NB4 (cell line): ENCODE results near the gene FMN1.
"Not testable (repeated sequence)": the region's sequence is repeated elsewhere in the genome, so short reads cannot be mapped to it uniquely, and the experiment has no call there.

ENCODE experiments used
- DNase-seq: peaks from one replicate; pipeline ENCODE4 v3.0.0; 2010; ENCODE audit warnings: low read depth
- H3K4me3 ChIP-seq: one replicate; pipeline ENCODE4 v1.5.1; 2011; ENCODE audit warnings: mild to moderate bottlenecking, low read depth, low read length, moderate library complexity
- MYC ChIP-seq: IDR thresholded peaks from 2 replicates; pipeline ENCODE4 v1.6.1; 2011; ENCODE audit warnings: low read depth, low read length
- POLR2A ChIP-seq: IDR thresholded peaks from 2 replicates; pipeline ENCODE4 v1.6.1; 2011; ENCODE audit warnings: mild to moderate bottlenecking; ENCODE audit not compliant: insufficient read length; ENCODE audit errors: extremely low read depth
- TF ChIP-seq, protein P1 (sequence below): IDR thresholded peaks from 2 replicates; pipeline ENCODE4 v1.6.1; 2011; ENCODE audit warnings: low read depth, low read length
- TF ChIP-seq, protein P2 (sequence below): IDR thresholded peaks from one replicate; pipeline ENCODE4 v1.5.1; 2012; ENCODE audit warnings: low read depth, low read length

The FMN1 gene

DNA sequence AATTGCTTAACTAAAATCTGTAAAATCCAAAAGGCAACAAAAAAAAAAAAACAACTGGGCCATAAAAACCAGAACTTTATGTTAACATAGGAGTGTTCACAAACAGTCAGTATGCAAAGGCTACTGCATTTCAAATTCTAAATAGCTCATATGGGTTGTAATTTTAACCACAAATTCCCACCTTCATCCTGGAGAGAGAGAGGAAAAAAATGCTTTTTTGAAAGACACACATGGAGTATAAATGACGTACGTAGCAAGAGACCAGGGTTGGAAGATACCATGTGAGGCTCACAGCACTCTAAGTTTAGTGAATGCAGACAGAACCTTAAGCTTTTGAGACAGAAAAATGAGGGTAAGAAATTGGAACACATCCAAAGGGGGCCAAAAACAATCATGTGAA, 115.9 kb downstream of the FMN1 start:
- no peak for TF ChIP-seq POLR2A
- TF ChIP-seq, protein P1, sequence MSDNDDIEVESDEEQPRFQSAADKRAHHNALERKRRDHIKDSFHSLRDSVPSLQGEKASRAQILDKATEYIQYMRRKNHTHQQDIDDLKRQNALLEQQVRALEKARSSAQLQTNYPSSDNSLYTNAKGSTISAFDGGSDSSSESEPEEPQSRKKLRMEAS: no peak
- TF ChIP-seq, protein P2, sequence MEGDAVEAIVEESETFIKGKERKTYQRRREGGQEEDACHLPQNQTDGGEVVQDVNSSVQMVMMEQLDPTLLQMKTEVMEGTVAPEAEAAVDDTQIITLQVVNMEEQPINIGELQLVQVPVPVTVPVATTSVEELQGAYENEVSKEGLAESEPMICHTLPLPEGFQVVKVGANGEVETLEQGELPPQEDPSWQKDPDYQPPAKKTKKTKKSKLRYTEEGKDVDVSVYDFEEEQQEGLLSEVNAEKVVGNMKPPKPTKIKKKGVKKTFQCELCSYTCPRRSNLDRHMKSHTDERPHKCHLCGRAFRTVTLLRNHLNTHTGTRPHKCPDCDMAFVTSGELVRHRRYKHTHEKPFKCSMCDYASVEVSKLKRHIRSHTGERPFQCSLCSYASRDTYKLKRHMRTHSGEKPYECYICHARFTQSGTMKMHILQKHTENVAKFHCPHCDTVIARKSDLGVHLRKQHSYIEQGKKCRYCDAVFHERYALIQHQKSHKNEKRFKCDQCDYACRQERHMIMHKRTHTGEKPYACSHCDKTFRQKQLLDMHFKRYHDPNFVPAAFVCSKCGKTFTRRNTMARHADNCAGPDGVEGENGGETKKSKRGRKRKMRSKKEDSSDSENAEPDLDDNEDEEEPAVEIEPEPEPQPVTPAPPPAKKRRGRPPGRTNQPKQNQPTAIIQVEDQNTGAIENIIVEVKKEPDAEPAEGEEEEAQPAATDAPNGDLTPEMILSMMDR: no peak
- TF ChIP-seq MYC: no peak
- DNase-seq: no peak
- no peak overlapping the region for H3K4me3 ChIP-seq

DNA sequence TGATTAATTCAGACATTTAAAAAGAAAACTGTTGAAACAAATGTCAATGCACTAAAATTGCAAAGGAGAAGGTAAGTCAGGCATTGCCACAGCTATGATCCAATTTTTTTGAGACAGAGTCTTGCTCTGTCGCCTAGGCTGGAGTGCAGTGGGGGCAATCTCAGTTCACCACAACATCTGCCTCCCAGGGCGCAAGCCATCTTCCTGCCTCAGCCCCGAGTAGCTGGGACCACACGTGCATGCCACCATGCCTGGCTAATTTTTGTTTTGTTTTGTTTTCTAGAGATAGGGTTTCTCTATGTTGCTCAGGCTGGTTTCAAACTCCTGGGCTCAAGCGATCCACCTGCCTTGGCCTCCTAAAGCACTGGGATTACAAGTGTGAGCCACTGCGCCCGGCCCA, 117.6 kb downstream of the FMN1 start:
- TF ChIP-seq MYC (no peak), POLR2A (no peak)
- TF ChIP-seq, protein P1: no peak
- TF ChIP-seq, protein P2: no peak
- DNase-seq: no peak
- H3K4me3 ChIP-seq: no peak overlapping the region

DNA sequence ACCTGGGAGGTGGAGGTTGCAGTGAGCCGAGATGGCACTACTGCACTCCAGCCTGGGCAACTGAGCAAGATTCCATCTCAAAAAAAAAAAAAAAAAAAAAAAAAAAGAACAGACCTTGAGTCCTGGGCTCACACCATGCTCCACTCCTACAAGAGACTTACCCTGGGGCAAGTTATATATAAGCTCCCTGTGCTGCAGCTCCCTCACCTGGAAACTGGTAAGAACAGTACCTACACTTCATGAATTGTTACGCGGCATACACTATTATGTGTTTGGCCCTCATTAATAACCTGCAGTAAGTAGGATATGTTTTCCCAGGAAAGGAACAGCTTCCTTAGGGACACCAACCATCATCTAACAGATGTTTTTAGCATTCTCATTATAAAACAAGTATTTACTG, 119.6 kb downstream of the FMN1 start:
- no peak overlapping the region for H3K4me3 ChIP-seq
- TF ChIP-seq MYC (no peak), POLR2A (no peak)
- TF ChIP-seq, protein P1: no peak
- TF ChIP-seq, protein P2: no peak
- DNase-seq: no peak

DNA sequence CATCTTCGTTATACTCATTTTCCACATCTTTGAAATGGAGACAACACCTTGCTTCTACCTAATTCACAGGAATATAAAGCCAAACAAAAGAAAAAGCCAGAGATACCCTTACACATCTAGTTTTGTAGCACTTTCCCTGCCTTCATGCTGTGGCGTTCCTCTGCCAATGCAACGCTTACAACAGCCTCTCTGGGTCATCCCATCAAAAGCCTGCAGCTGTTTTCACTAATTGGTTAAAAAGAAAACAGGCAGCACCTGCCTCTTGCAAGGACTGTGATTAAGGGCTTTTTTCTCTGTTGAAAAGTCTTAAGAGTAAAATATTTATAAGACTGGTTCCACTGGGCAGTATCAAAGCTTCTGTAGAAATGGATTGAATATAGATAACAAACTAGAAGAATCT, 120.3 kb downstream of the FMN1 start:
- DNase-seq: no peak
- TF ChIP-seq, protein P2: no peak
- no peak for TF ChIP-seq MYC
- TF ChIP-seq POLR2A: no peak
- TF ChIP-seq, protein P1: no peak

DNA sequence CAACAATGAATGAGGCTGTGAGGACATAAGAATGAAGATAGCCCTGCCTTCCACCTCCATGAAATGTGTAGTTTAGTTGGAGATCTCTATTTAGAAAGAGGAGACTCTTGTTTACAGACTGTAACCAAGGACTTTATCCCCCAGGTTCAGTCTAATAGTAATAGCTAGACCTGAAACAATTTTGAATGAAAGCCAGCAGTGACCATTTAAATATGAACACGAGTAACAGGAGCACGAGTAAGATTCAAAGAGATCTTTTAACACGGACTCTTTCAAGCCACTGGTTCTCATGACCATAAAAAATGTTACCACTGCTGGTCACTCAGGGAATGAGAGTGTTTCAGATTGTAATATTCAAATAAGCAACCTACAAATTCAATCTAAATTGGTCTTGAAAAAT, 123.1 kb downstream of the FMN1 start:
- TF ChIP-seq, protein P2: no peak
- TF ChIP-seq MYC: no peak
- TF ChIP-seq POLR2A: no peak
- no peak for DNase-seq
- no peak overlapping the region for H3K4me3 ChIP-seq

More for the DNA sequence above, 120.3 kb downstream of the FMN1 start:
- no peak overlapping the region for H3K4me3 ChIP-seq

DNA sequence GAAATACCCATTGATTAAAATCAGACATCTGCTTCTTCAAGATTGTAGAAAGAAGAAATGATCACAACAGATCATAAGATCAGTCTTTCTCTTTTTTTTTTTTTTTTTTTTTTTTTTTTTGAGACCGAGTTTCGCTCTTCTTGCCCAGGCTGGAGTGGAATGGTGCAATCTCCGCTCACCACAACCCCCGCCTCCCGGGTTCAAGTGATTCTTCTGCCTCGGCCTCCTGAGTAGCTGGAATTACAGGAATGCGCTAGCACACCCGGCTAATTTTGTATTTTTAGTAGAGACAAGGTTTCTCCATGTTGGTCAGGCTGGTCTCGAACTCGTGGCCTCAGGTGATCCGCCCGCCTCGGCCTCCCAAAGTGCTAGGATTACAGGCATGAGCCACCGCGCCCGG, 124.6 kb downstream of the FMN1 start:
- not testable (repeated sequence) for DNase-seq, H3K4me3 ChIP-seq
